Stimulated activated CD4-positive, alpha-beta T cell treated with anti-CD3 and anti-CD28 coated beads, TNF-alpha, amount 100 ng/mL, for 48 hours (primary cell): ENCODE results near the gene CD300A.

Source experiments
- DNase-seq, 3 donors: peaks; one replicate each; pipeline ENCODE4 v3.0.0-alpha.2; 2020; ENCODE audit warnings: low read depth in 3 of 3

The CD300A gene

DNA sequence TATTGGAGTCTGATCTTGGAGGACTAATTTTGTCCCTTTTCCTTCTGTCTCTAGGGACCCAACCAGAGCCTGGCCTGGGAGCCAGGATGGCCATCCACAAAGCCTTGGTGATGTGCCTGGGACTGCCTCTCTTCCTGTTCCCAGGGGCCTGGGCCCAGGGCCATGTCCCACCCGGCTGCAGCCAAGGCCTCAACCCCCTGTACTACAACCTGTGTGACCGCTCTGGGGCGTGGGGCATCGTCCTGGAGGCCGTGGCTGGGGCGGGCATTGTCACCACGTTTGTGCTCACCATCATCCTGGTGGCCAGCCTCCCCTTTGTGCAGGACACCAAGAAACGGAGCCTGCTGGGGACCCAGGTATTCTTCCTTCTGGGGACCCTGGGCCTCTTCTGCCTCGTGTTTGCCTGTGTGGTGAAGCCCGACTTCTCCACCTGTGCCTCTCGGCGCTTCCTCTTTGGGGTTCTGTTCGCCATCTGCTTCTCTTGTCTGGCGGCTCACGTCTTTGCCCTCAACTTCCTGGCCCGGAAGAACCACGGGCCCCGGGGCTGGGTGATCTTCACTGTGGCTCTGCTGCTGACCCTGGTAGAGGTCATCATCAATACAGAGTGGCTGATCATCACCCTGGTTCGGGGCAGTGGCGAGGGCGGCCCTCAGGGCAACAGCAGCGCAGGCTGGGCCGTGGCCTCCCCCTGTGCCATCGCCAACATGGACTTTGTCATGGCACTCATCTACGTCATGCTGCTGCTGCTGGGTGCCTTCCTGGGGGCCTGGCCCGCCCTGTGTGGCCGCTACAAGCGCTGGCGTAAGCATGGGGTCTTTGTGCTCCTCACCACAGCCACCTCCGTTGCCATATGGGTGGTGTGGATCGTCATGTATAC, 26.5 kb upstream of the CD300A start:
- no peak for DNase-seq

DNA sequence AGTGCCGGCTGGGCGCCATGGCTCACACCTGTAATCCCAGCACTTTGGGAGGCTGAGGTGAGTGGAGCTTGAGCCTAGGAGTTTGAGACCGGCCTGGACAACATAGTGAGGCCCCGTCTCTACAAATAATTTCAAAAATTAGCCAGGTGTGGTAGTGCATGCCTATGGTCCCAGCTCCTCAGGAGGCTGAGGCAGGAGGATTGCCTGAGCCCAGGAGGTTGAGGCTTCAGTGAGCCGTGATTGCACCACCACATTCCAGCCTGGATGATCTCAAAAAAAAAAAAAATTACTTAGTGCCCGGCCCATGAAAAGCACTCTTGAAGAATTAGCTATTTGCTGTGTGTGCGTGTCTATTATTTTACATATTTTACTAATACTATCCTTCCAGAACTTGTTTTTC, 24.9 kb upstream of the CD300A start:
- no peak for DNase-seq

DNA sequence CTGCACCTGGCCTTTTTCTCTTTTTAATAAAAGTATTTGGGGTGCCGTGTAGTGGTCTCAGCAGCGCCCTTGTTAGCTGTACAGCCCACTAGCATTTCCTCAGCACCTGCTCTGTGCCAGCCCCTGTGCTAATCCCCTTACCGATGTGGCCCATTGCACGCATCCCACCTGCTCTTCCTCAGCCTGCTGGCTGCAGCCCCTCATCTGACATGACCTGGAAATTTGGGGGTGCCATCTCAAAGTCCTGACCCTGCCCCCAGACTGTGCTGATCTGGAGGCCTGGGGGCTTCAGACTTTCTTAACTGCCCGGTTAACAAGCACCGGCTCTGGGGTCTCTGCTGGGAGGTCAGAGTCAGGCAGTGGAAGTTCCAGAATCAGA, 24.2 kb upstream of the CD300A start:
- DNase-seq = no peak

DNA sequence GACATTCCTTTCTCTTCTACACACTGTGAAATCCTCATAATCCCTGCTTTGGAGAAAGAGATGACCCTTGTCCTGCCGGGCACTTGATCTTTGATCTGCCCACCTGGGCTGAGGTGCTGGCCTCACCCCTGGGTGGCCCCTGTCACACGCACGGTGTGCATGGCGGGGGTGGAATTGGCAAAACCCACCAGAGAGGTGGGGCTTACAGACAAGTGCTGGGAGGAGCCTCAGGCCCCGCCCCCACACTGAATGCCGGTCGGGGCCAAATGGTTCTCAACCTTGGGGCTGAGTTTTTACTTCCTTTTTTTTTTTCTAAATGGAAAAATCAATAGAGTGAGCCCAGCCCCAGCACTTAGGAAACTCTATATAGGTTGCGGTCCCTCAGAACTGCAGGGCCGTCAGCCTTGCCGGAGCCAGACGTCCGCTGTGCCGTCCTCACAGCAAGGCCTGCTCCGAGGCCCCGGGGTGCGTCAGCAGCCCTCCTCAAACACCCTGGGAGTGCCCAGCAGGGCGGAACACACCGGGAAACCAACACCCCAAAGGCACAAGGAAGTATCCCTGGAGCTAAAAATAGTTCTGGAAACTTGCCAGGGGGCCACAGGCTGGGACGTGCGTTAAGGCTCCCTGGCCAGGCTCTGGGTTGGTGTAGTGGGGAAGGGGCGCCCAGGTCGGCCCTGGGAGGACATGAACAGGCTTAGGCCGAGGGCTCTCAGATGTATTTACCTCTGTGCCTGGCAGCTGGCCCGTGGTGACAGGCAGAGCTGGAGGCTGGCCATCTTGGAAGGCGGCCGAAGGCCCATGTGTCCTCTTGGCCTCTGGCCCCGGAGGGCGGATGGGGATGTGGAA, 23.5 kb upstream of the CD300A start:
- no peak for DNase-seq

DNA sequence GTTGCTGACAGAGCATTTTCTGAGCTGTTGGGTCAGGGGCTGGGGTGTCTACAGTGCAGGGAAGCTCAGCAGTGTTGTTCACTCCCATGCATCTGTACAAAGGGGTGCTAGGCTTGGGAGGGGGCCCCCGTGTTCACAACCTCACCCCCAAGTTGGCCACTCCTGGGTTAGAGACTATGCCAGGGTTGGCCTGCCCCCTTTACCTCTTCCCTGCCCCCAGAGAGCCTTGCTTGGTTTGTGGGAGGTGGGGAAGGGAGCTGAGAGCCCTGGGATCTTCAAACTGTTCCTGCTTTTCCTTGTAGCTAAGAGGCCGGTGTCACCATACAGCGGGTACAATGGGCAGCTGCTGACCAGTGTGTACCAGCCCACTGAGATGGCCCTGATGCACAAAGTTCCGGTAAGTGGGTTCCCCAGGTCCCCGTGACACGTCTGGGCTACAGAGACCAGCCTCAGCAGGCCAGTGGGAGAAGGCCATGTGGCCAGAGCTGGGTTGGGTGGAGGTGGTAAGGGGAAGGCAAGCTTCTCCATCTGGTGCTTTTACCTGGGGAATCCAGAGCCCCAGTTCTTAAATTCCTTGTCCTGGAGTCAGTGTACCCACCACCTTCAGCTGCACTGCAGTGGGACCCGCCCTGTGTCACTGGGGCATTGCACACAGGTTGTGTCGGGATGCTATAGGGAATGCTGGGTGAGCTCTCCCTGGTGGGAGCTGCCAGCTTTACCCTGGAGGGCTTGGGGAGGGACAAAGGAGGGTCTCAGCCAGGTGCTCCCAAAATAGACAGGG, 22.7 kb upstream of the CD300A start:
- no peak for DNase-seq

DNA sequence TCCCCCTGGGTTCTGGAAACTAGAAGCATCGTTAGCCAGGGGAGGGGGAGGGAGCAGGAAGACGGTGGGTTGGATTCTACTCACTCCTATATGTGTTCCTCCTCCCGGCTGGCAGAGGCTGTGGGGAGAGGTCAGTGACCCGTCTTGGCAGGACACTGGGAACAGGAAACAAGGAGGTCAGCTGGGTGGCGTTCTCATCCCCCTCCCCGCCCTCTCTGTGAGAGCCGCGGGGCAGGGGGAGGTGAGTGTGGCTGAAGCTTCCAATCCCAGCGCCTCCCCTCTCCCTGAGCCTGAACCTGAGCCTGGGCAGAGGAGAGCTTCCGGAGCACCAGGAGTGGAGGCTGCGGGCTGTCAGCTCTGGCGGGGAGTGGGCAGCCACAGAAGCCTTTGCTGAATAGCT, 22.0 kb upstream of the CD300A start:
- no peak for DNase-seq

DNA sequence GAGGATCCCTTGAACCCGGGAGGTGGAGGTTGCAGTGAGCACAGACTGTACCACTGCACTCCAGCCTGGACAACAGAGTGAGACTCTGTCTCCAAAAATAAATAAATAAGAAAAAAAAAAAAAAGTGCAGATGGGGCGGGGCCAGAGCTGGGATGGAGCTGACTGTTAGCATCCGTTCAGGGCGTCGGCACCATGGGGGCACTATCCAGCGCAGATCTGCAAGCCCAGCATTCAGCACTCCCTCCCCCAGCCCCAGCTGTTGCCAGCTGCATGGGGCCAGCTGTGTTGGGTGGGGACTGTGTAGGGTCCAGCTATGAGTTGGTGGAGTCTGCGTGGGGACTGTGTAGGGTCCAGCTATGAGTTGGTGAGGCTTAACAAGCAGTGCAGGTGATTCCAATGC, 21.3 kb upstream of the CD300A start:
- no peak for DNase-seq

DNA sequence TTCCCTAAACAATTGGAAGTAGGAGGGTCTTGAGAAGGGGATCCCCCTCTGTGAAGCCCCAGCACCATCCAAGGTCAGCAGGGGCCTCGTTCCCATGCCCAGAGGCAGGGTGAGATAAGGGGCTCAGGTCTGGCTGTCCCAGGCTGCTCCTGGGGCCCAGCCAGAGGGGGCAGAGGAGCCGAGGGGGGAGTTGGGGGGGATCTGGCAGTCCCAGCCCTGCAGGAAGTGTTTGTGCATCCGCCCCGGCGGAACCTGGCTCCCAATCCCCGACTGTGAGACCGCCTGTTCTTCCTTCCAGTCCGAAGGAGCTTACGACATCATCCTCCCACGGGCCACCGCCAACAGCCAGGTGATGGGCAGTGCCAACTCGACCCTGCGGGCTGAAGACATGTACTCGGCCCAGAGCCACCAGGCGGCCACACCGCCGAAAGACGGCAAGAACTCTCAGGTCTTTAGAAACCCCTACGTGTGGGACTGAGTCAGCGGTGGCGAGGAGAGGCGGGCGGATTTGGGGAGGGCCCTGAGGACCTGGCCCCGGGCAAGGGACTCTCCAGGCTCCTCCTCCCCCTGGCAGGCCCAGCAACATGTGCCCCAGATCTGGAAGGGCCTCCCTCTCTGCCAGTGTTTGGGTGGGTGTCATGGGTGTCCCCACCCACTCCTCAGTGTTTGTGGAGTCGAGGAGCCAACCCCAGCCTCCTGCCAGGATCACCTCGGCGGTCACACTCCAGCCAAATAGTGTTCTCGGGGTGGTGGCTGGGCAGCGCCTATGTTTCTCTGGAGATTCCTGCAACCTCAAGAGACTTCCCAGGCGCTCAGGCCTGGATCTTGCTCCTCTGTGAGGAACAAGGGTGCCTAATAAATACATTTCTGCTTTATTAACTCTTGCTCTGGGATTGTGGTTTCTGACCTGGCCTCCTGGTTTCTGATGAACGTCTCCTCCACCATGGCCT, 19.6 kb upstream of the CD300A start:
- DNase-seq = peak in 1 of 3 donors; percentile 53

DNA sequence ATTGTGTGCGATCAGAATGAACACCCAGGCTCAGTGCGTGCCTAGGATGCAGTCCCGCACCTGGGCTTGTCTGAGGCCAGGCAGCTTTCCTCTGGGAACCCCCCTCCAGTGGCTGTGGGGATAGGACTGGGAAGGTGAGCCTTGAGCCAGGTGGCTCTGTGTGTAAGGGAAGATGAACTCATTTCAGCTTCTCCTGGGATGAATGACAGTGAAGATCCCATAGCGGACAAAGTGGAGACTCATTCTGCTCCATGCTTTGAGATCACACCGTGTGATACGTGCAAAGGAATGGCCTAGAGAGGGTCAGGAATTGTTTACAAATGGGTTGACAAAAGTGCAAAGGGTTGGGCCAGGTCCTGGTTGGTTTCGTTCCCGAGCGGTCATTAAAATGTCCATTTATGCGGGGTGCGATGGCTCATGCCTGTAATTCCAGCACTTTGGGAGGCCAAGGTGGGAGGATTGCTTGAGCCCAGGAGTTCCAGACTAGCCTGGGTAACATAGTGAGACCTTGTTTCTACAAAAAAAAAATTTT, 18.7 kb upstream of the CD300A start:
- no peak for DNase-seq

DNA sequence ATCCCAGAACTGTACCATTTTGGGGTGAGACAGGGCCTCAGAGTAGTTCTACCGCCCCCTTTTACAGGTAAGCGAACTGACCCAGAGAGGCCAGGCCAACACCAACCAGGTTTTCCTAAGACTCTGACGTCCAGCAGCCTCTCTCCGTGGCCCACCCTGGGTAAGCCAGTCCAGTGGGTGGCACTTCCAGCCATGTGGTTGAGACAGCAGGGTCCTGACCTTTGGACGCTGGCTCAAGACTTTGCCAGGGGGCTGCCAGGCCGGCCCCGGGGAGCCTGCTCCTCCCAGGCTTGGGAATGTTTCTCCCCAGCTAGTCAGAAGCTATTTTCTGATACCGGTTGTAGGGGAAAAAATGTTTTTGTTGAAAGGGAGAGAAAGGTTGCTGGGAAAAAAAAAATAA, 17.7 kb upstream of the CD300A start:
- DNase-seq = no peak

DNA sequence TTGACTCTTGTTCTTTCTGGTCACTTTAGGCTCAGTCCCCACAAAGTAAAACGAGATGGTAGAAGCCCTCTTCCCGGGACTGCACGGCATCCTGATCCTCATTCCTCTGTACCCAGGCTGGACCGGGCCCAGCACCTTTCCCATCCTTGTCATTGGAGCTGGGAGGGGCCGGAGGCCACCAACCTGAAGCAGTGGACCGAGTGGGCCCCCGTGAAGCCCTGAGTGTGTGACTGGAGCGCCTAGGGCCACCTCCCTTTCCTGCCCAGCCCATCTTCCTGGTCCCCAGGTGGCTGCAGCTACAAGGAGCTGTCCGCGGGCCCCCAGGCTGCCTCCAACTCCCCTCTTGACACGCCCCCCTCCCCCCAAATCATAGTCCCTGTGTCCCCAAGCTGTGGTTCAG, 17.1 kb upstream of the CD300A start:
- no peak for DNase-seq

DNA sequence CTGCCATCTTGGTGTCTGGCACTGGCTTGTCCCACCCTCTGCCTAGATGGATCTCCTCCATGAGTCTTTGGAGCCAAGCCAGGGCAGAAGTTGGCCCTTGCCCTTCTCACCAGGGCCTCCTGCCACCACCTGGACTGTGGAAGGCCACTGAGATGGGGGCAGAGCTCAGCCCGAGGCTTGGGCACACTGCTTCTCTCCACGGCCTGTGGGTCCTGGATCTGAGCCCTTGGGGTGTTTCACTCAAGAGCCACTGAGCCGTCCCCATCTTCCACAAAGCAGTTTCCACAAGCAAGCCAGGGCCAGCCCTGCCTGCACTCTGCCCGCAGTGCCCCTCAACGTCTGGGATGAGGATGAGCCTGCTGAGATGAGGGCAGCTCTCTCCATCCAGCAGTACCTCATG, 16.7 kb upstream of the CD300A start:
- DNase-seq = no peak

DNA sequence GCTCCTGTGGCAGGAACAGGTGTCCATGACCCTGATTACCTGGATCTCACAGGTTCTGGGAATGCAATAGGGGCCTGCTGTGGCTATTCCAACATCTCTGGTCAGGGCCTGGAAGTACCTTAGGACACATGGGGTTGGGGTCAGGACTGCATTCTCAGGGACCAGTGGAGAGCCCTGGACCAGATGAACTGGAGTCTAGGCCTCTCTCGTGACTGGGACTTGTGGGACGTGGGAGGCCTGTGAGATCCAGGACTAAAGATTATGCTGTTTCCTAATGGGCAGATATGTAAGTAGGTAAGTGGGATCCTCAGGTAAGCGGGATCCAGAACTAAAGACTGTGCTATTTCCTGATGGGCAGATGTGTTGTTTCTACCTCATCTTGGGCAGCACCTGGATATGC, 16.2 kb upstream of the CD300A start:
- DNase-seq = no peak

DNA sequence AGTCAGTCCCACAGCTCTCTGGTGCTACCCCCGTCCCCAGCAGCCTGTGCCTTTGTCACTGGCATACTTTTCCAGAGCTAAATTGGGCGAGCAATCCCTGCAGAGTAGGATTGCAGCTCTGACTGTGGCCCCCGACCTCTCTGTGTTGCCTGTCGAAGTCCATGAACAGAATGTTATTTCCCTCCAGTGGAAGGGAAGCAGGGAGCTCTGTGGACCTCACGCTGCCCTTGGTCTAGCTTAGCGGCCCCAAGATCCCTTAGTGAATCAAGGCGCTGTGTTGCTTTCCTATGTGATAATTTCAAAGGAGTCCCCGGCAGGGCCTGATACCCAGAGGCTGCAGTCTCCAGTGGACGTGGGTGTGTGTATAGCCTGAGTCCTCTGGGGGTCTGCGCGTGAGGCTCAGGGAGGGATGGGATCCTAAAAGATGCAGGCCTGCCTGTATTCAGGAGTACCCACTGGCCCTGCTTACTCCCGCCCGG, 15.5 kb upstream of the CD300A start:
- no peak for DNase-seq

DNA sequence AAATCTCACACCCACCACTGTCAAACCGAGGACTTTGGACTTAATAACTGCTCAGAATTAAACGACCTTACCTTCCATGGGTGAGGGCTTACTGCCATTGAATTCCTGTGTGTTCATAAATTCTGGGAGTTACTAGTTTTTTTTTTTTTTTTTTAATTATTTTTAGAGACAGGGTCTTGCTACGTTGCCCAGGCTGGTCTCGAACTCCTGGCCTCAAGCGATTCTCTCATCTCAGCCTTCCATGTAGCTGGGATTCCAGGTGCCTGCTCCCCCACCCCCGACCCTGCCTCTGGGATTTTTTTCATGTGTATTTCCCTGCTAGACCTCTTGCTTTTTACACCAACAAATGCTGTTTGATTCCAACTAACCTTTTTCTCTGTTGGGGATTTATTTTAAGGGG, 14.9 kb upstream of the CD300A start:
- no peak for DNase-seq

DNA sequence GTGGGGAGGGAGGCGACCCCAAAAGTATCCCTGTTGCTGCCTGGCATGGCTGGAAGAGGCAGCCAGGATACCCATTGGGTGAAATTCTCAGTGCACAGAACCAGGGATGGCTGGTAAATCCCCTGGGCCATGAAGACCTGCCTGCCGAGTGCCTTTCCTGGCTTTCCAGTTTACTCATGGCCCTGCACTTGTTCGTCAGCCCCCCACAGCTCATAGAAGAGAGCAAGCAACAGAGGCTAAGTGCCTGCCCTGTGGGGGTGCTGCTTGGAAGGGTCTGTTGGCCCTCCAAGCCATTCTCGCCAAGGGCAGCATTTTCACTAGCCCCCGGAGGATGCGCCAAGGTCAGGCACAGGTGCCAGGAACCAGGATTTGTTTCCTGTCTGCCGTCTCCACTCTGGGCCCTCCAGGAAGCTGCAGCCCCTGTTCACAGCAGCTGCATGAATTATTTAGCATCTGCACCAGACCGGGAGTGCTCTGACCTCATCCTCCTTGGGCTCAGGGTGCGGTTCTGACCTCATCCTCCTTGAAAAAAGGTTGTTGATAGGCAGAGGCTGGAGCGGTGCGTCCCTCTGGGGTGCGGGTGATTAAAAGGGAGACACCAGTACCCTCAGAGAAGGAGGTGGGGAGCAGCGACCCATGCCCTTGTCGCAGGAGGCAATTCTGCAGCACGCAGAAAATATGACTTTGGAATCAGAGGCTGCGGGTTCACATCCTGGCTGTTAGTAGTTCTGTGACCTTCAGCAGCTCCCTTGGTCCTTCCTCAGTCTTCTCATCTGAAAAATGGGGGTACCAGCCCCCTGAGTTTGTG, 14.2 kb upstream of the CD300A start:
- no peak for DNase-seq

DNA sequence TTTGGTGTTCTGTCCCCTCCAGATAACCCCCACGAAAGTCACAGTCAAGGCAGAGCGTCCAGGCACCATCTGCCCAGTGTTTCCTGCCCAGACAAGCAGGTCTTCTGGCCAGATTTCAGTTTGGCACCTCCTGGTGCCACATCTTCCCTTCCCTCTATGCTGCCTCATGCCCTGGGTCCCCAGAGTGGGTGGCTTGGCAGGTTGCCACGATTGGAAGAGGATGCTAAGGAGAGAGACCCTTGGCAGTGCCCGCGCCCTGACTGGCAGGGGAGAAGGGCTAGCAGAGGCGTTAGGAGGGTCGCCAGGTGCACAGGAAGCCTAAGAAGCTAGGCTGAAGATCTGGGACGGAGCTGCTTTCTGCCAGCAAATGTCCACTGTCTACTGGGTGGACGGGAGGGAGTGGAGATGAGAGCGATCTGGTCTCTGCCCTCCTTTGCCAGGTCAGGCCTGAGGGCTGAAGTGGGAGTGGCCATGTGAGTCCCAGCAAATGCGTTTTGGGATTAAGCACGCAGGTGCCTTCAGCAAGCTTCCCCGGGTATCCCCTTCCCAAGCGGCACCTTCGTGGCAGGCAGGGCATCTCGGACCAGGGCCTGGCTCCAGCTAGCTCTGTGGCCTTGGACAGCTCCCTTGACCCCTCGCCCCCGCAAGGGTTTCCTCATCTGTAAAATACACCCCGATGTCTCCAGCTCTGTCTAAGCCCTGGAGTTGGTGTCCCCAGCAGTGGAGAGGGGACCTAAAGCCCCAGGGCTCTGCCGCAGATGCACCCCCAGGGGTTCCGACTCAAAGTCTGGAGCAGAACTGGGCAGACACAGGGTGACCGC, 13.4 kb upstream of the CD300A start:
- no peak for DNase-seq

DNA sequence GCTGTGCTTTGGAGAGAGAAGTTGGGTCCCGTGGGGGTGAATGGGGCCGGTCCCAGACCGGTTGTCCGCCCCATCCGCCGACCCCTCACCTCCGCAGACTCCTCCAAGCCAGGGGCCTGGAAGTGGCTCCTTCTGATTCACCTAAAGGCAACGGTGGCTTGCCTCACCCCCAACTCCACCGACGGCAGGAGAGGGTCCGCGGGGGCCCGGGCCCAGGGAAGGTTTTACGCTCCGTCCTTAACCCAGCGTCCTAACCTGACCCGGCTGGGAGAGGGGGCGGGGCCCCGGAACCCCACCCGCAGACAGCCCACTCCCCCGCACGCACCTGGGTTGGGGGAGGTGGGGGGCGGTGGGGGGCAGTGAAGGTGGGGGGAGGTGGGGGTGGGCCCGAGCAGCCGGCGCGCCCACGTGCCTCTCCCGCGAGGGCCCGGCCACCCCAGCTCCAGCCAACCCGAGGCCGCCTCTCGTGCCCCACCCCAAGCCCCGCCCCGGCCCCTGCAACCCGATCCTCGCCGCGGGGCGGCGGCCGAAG, 12.7 kb upstream of the CD300A start:
- peak; percentile 55 to 74 (median 57) for DNase-seq
